NK-92 (cell line): Measurements from ENCODE around the gene HES4.
"Not testable (repeated sequence)": the region's sequence is repeated elsewhere in the genome, so short reads cannot be mapped to it uniquely, and the experiment has no call there.

Experiments
- DNase-seq: peaks from one replicate; lab custom pipeline; 2025; ENCODE audit not compliant: unreplicated experiment; lab: John Stamatoyannopoulos, UW

Gene HES4

GRCh38 chr1:1033731-1034438 is 34.0 kb upstream of the HES4 start:
- no peak for DNase-seq

GRCh38 chr1:1033009-1033587 is 33.2 kb upstream of the HES4 start:
- no peak for DNase-seq

- no peak for DNase-seq
Observed at GRCh38 chr1:1032424-1032823, 32.5 kb upstream of the HES4 start.

- DNase-seq = no peak
Observed at GRCh38 chr1:1031659-1032235, 31.9 kb upstream of the HES4 start.

GRCh38 chr1:1030867-1031658 is 31.2 kb upstream of the HES4 start:
- not testable (repeated sequence) for DNase-seq

GRCh38 chr1:1027791-1028190 is 27.9 kb upstream of the HES4 start:
- DNase-seq = no peak

GRCh38 chr1:1026599-1027413 is 26.9 kb upstream of the HES4 start:
- no peak for DNase-seq

GRCh38 chr1:1025730-1026129 is 25.8 kb upstream of the HES4 start:
- DNase-seq = no peak

- DNase-seq = no peak
Observed at GRCh38 chr1:1024771-1025699, 25.1 kb upstream of the HES4 start.

- no peak for DNase-seq
Observed at GRCh38 chr1:1024149-1024770, 24.4 kb upstream of the HES4 start.

- no peak for DNase-seq
Observed at GRCh38 chr1:1023700-1024099, 23.8 kb upstream of the HES4 start.

GRCh38 chr1:1022302-1023009 is 22.6 kb upstream of the HES4 start:
- no peak for DNase-seq

GRCh38 chr1:1021920-1022259 is 22.0 kb upstream of the HES4 start:
- no peak for DNase-seq

- DNase-seq = no peak
Observed at GRCh38 chr1:1021010-1021919, 21.4 kb upstream of the HES4 start.

GRCh38 chr1:1020415-1021009 is 20.6 kb upstream of the HES4 start:
- no peak for DNase-seq

- DNase-seq = no peak
Observed at GRCh38 chr1:1020000-1020404, 20.1 kb upstream of the HES4 start, which contains the start of gene AGRN. TSS of gene AGRN (plus strand) at chr1:1020120. CDS start at chr1:1020173, 53 bp downstream.
